K562 (cell line): Measurements from ENCODE around the gene TMEM50B. TPM values are rescaled to one million over a fixed set of nuclear protein-coding genes. Genes with fewer than 3 reads are reported as not detected.

ENCODE experiments used
- BMI1 ChIP-seq: fragments of 150-350 bp; IDR thresholded peaks from 2 replicates; pipeline ENCODE4 v1.6.1; 2014; ENCODE audit warnings: low read length
- BRF1 ChIP-seq: IDR thresholded peaks from 3 replicates; pipeline ENCODE4 v1.6.1; 2011; ENCODE audit warnings: borderline replicate concordance, mild to moderate bottlenecking; ENCODE audit not compliant: insufficient read length; ENCODE audit errors: extremely low read depth
- CBX2 ChIP-seq: fragments of 200-600 bp; sonication (generic); IDR thresholded peaks from one replicate; pipeline ENCODE4 v1.6.1; 2012; ENCODE audit warnings: mild to moderate bottlenecking, low read length, inconsistent platforms; ENCODE audit not compliant: insufficient read depth, poor library complexity, severe bottlenecking
- CC2D1A ChIP-seq: fragments of 450-650 bp; IDR thresholded peaks from 2 replicates; pipeline ENCODE4 v1.6.1; 2017; ENCODE audit warnings: mild to moderate bottlenecking
- CREB3 ChIP-seq: fragments of 450-650 bp; conservative IDR thresholded peaks from 2 replicates; pipeline ENCODE4 v1.6.1; 2016; ENCODE audit warnings: missing genetic modification characterization, low read depth, mild to moderate bottlenecking, missing compliant biosample characterization, moderate library complexity
- DACH1 ChIP-seq: fragments of 450-650 bp; IDR thresholded peaks from 2 replicates; pipeline ENCODE4 v1.6.1; 2018; ENCODE audit not compliant: partially characterized antibody
- FOXM1 ChIP-seq, 2 experiments: fragments of 450-650 bp in 1 of 2; sonication (generic) in 1 of 2; formaldehyde crosslinking in 1 of 2; IDR thresholded peaks; 2 replicates each; pipeline versions ENCODE4 v1.6.1 to v1.9.0; 2017 to 2022; ENCODE audit warnings: low read depth in 2 of 2, mild to moderate bottlenecking in 2 of 2, missing genetic modification reagents in 1 of 2, moderate library complexity in 1 of 2
- ILF3 ChIP-seq: fragments of 450-650 bp; IDR thresholded peaks from 2 replicates; pipeline ENCODE4 v1.6.1; 2018; ENCODE audit warnings: antibody characterized with exemption, mild to moderate bottlenecking, moderate library complexity, borderline replicate concordance
- JUN ChIP-seq, 2 experiments: sonication (generic) in 1 of 2; formaldehyde crosslinking in 1 of 2; IDR thresholded peaks; 2 replicates each; pipeline versions ENCODE4 v1.6.1 to v1.8.0; 2012 to 2022; ENCODE audit warnings: borderline replicate concordance in 2 of 2, mild to moderate bottlenecking in 2 of 2, improper control_type of control experiment in 1 of 2, low read depth in 1 of 2, low read length in 1 of 2, missing genetic modification reagents in 1 of 2
- NFRKB ChIP-seq: fragments of 450-650 bp; IDR thresholded peaks from 2 replicates; pipeline ENCODE4 v1.6.1; 2016; ENCODE audit warnings: low read depth
- SMAD3 ChIP-seq: fragments of 450-650 bp; formaldehyde crosslinking; conservative IDR thresholded peaks from 2 replicates; pipeline ENCODE4 v1.4.0; 2020; ENCODE audit warnings: mild to moderate bottlenecking
- TAL1 ChIP-seq: fragments of 450-650 bp; IDR thresholded peaks from 2 replicates; pipeline ENCODE4 v1.6.1; 2016; ENCODE audit warnings: mild to moderate bottlenecking
- TFAP4 ChIP-seq: sonication (generic); formaldehyde crosslinking; IDR thresholded peaks from 2 replicates; pipeline ENCODE4 v1.8.0; 2022; ENCODE audit warnings: missing genetic modification reagents, mild to moderate bottlenecking, moderate library complexity, borderline replicate concordance
- THAP7 ChIP-seq: fragments of 250-450 bp; sonication (Bioruptor Pico); IDR thresholded peaks from 2 replicates; pipeline ENCODE4 v1.5.0; 2021
- THRB ChIP-seq: fragments of 450-650 bp; formaldehyde crosslinking; conservative IDR thresholded peaks from 2 replicates; pipeline ENCODE4 v1.4.0; 2022; ENCODE audit warnings: mild to moderate bottlenecking, missing genetic modification characterization
- WHSC1 ChIP-seq: IDR thresholded peaks from one replicate; pipeline ENCODE4 v1.6.1; 2012; ENCODE audit warnings: low read length, control low read depth, inconsistent platforms
- ZBED1 ChIP-seq: IDR thresholded peaks from 2 replicates; pipeline ENCODE4 v1.6.1; 2014
- ZFP91 ChIP-seq: sonication (generic); formaldehyde crosslinking; IDR thresholded peaks from 2 replicates; pipeline ENCODE4 v1.8.0; 2022; ENCODE audit warnings: mild to moderate bottlenecking, missing genetic modification reagents
- polyA plus RNA-seq, 8 experiments: library from polyadenylated mRNA; depleted of rRNA in 4 of 8; stranded (reverse) in 5 of 8; unstranded in 3 of 8; fragments of >200 nt; fragmentation: Nextera tagmentation in 2 of 8; fragmentation: Illumina TruSeq in 1 of 8; extraction: Ambion mirVana in 2 of 8; extraction: Trizol in 1 of 8; gene quantifications; 2 replicates each; pipeline versions ENCODE4 v1.2.1 to v1.2.3, GENCODE V29; 2011 to 2014; ENCODE audit warnings: inconsistent platforms in 1 of 8, missing spikeins in 1 of 8
- total RNA-seq, 7 experiments: library from RNA; depleted of rRNA in 6 of 7; stranded (reverse); fragments of >200 nt in 6 of 7; fragmentation: Illumina TruSeq in 2 of 7; extraction: Trizol in 2 of 7; gene quantifications; 2 replicates each; pipeline versions ENCODE4 v1.2.1 to v1.2.3, GENCODE V29; 2011 to 2021; ENCODE audit warnings: low replicate concordance in 1 of 7

Gene TMEM50B
- total and polyA plus RNA-seq, 9 of the 15 experiments (the other 6 are each of a cell fraction or from before 2014, with no cell fraction given), result 20.5 to 64.6 (median 28.9) TPM

- no peak for TF ChIP-seq WHSC1
- TF ChIP-seq ZBED1, result peak; percentile 43; the same call in 1 of the 2 replicates
- TF ChIP-seq BMI1, result no peak
- no peak; the same call in 1 of the 2 replicates for TF ChIP-seq ILF3
- no peak for TF ChIP-seq THRB (CRISPR knock-in tag)
- TF ChIP-seq JUN (IDR thresholded peaks at IDR 0.05; ENCODE audit: borderline replicate concordance, low read depth, low read length), result peak; percentile 51; the same call in 1 of the 2 replicates
- no peak for TF ChIP-seq JUN (CRISPR knock-in tag; IDR thresholded peaks at IDR 0.05; ENCODE audit: borderline replicate concordance)
- TF ChIP-seq TFAP4 (CRISPR knock-in tag), result peak; percentile 88
- no peak for TF ChIP-seq FOXM1 (IDR thresholded peaks at IDR 0.05; ENCODE audit: low read depth)
- TF ChIP-seq FOXM1 (CRISPR knock-in tag; IDR thresholded peaks at IDR 0.05; ENCODE audit: low read depth), result no peak
- TF ChIP-seq CC2D1A, result peak; percentile 29; the same call in 1 of the 2 replicates
- TF ChIP-seq CREB3 (tag), result no peak
- no peak for TF ChIP-seq ZFP91
- no peak for TF ChIP-seq BRF1
- TF ChIP-seq THAP7, result no peak; the same call in 1 of the 2 replicates
- TF ChIP-seq DACH1, result no peak
- TF ChIP-seq SMAD3 (CRISPR knock-in tag), result 0 out of 2 replicates have a peak, but pooled peaks have one; percentile 33
- TF ChIP-seq TAL1, result no peak
- peak; percentile 70; the same call in 1 of the 2 replicates for TF ChIP-seq NFRKB
- no peak for TF ChIP-seq CBX2
These were observed at the start of gene TMEM50B (continued) for GRCh38 chr21:33479679-33480480.
